GM11168 (cell line): ENCODE measurements around the gene UQCRC1.
"Not testable (repeated sequence)": the region's sequence is repeated elsewhere in the genome, so short reads cannot be mapped to it uniquely, and the experiment has no call there.

Experiments used
- in situ Hi-C: fragments of 300-500 bp; cut with MboI; formaldehyde crosslinking; loops from one replicate; pipeline ENCODE4 v1.12.0; 2022; ENCODE audit warnings: low sequenced_read_pairs; ENCODE audit not compliant: unreplicated experiment

UQCRC1 gene

DNA sequence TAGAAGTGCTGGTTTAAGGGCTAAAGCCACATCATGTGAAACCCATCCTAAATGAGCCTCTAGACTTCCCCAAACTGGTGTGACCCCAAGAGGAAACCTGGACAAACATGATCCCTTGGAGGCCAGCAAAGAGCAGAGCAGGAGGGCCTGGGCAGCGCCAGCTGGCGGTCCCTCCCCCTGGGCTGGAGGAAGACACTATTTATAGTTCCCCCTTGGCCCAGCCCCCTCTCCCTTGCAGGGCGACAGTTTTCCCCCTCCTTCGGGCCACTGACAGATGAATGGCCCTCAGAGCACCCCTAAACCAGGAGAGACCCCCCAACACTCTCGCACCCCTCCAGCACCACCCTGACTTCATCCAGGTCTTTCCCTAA, 48.8 kb downstream of the UQCRC1 start:
- in situ Hi-C loops: no loop called here

DNA sequence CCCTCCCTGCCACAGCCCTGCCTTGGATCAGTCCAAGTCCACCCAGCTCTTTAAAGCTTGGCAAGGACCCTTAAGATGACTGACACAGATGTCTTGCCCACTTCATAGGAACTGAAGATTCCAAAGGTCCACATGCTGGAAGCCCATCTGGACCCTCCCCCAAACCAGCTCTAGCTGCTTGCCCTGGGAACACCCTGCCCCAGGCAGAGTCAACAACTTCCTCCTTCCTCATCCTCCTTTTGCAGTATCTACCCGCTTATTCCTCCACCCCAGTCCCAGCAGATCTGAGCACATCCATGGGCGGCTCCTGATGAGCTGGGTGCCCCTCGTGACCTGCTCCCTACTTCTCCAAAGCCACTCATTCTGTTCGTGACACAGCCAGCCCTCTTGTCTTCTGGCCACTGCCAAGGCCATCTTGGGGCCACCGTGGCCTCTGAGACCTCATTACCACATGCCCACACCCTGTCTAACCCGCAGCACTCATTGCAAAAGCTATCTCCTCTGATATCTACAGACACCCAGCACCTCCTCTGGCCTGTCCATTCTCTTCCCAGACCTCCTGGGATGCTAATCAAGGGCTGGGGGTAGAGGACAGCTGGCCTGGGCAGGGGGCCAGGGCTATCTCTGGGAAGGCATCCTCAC, 50.8 kb downstream of the UQCRC1 start:
- in situ Hi-C loops: no loop called here

DNA sequence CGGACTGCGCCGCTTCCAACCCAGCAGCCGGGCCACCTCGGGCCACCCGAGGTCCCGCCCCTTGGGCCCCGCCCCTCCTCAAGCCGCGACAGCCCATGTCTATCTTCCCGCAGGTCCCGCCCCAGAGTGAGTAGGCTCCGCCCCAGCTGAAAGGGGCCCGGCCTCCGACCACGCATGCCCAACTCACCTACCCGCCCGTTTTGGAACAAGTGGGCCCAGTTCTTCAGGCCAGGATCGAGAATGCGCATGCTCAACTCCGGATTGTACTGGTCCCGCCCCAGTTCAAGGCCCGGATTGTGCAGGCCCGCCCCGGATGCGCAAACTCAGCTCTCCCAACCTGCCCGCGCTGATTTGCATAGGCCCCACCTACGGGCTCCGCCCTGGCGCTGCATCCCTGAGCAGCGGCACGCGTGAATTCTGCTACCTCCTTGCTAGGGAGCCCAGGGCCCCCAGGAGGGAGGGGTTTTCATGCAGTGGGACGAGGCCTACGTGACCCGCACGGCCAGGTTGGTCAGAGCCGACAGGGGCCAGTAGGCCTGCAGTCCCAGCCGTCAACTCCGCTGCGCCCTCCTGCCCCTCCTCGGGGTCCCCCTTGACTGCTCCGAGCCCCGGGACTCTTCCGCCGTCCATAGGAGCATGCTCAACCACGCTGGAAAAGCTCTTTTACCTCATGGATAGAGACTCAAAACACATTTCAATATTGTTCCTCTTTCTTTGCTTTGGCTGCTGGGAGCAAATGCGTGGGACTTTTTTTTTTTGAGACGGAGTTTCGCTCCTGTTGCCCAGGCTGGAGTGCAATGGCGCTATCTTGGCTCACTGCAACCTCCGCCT, 52.4 kb downstream of the UQCRC1 start, which contains the start of gene PFKFB4:
PFKFB4 (minus strand) TSS at position 8 of the 831 bp plus-strand sequence. CDS start 26 bp downstream, outside the sequence.
- in situ Hi-C loops: no loop called here

DNA sequence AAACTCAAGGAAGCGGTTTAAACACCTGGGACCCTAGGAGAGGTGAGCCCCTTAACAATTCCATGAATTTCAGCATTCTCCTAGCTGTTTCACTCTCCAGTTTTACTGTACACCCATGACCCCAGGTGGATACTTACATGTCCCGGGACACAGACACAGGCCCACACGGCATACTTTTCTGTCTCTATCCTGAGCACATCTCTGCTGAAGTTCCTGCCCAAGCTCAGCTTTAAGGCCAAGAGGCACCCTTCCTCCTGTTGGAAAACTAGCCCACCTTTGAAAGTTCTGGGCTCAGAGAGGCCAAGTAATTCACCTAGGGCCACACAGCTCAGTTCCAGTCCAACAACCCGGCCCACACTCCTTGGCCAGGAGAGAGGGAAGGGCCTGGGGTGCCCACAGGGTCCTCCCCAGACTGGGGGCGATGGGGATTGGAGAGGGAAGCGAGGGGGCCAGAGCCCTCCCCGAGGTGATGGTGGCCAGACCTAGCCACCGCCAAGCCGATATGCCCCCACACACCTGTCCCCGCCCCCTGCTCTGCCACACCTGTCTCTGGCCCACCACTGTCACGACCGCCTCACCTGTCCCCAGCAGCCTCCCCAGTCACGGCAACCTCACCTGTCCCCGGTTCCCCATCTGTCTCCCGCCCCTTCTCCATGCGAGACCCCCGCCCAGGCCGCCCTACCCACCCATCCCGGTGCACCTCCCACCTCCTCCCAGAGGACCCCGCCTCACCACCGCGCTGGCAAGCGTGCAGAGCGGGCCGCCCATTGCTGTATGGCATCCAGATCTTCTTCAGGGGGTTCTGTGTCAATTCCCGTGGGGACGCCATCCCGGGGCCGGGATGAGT, 53.3 kb downstream of the UQCRC1 start:
- in situ Hi-C loops: no loop called here

DNA sequence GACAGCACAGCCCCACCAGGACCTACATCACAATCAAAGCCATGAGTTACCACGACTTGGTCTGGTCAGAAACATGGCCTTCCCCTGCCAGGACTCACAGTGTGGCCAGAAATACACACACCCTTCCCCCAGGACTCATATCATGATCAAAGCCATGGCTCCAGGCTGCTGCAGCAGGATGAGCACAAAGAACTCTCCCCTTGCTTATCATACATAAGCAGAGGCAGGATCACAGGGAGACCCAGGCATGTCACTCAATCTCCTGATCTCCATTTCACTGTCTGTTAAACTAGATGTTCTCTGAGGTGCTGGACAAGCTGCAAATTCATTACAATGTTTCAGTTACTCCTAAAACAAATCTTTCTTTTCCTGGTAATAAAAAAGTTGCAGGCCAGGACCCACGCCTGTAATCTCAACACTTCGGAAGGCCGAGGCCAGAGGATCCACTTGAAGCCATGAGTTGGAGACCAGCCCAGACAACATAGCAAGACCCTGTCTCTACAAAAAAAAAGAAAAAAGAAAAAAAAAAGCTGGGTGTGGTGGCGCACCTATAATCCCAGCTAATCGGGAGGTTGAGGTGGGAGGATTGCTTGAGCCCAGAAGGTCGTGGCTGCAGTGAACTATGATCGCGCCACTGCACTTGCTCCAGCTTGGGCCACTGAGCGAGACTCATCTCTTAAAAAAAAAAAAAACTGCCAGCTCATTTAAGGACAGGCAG, 54.1 kb downstream of the UQCRC1 start:
- in situ Hi-C loops: no loop called here

DNA sequence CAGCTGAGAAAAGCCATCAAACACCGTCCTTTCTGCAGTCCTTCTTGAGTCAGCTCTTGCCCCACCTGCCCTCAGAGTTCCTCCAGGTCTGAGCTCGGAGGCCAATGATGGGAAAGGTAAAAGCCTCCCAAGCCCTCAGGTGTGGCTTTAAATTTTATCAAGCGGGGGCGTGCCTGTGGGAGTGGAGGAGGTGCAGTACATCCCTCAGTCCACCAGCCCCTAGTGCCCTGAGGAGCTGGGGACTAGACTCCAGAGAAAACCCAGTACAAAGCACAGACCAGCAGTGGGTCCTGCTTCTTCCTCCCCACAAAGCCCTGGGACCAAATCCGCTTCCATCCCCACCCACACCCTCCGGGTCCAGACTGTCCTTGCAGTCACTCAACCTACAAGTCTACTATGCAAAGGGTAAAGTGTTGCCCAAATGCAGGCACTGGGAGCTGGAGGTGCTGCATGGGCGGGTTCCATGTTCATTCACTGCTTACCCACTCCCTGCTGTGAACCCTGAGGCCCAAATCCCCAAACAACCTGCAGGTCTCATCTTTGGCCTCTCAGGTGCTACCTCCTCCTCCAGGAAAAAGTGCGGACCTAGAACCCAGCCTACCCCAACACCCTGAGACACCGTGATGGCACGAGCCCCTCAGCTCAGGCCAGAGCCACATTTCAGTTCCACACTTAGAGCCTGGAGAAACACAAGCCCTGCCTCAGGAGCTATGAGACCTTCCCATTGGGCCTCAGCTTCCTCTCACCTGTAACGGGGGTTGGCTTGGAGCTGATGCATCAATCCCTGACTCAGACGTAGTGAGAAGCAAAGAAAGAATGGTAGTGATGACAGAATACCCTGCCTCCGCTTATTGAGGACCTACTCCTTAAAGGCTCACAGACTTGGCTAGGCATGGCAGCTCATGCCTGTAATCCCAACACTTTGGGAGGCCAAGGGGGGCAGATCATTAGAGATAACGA, 55.3 kb downstream of the UQCRC1 start:
- in situ Hi-C loops: no loop called here

DNA sequence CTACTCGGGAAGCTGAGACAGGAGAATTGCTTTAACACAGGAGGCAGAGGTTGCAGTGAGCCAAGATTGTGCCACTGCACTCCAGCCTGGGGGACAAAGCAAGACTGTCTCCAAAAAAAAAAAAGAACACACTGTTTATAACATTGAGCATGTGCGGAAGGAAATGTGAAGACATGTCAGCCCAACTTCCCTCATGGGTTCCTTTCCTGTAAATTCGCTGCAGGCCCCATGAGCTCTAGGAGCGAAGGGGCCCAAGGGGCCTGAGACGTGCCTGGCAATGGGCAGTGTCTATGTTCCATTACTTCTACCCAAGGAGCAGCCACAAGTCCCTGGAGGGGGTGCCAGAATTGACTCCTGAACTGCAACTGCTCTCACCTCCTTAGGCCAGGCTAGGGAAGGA, 56.1 kb downstream of the UQCRC1 start:
- in situ Hi-C loops: no loop called here

DNA sequence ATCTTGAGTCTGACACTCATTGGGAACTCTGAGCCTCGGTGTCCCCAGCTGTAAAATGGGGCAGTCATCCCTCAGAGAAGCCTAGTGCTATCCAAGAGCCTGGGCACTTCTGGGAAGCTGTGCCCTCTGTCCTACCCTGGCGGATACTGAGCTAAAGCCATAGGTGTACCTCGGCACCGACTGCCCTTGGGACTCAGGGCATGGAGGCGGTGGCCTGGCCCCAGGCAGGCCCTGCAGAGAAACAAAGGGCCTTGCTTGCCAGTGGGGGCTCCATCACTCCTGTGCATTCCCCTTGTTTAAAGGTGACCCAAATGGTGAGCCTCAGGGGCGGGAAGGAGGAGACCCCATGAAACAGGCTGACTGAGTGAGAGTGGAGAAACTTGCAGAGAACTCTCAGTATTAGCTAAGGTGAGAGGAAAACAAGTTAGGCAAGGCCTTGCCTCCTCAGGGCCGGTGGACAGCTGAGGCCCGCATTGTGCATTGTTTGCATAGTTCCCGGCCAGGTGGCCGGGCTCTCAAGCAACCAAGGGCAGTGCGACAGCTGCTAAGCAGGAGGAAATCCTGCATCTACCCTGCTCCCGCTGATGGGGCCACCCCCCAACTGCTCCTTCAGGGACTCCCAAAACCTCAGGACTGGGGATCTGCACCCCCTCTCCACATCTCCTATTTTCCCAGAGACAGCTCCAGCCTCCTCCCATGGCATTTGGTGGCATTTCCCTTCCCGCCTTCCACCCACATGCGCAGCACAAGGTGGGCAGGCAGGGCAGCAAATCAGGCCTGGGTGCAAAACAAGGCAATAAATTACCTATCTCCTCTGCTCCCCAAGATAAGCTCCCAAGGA, 57.1 kb downstream of the UQCRC1 start:
- in situ Hi-C loops: no loop called here

DNA sequence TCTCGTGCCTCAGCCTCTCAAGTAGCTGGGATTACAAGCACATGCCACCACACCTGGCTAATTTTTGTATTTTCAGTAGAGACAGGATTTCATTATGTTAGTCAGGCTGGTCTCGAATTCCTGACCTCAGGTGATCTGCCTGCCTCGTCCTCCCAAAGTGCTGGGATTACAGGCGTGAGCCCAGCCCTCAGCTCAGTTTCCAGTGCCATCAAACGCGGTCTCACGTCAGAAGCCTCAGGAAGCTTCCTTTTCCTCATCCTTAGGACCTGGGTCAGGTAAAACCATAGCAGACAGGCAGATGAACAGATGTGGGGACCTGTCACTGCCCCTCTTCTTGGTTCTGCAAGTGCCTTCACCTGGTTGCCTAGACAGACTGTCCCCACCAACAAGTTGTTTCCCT, 57.8 kb downstream of the UQCRC1 start:
- in situ Hi-C loops: not testable (repeated sequence)
